Panc1 (cell line): ENCODE results near the gene MAPK7. TPM values are rescaled to one million over a fixed set of nuclear protein-coding genes. Genes with fewer than 3 reads are reported as not detected.

ENCODE experiments used
- ATAC-seq: fragments of 200-7000 bp; cut with Tn5 transposase; 2 replicates; pipeline ENCODE4 v1.9.1; 2020; ENCODE audit warnings: mild to moderate bottlenecking, moderate library complexity
- BruUV-seq: library from RNA; stranded (reverse); fragments of 400-500 nt; replicated peaks from 2 replicates; lab custom pipeline; 2021; lab: Mats Ljungman, UMichigan
- CTCF ChIA-PET: fragments of 300-600 bp; sonication (Branson Sonifier 250); formaldehyde crosslinking; loops from one replicate; lab custom pipeline; 2022; ENCODE audit warnings: antibody characterized with exemption; lab: Charles Lee
- POLR2A ChIA-PET: fragments of 300-600 bp; sonication (Branson Sonifier 250); formaldehyde crosslinking; loops from one replicate; lab custom pipeline; 2022; ENCODE audit warnings: antibody characterized with exemption; lab: Charles Lee
- DNase-seq: peaks from one replicate; pipeline ENCODE4 v3.0.0-alpha.2; 2010; ENCODE audit warnings: low read depth, low spot score
- H3K27ac ChIP-seq: 2 replicates; pipeline ENCODE4 v1.5.1; 2011; ENCODE audit warnings: mild to moderate bottlenecking, low read length, inconsistent platforms
- H3K27me3 ChIP-seq: fragments of 200-500 bp; sonication (Bioruptor generic); 2 replicates; pipeline ENCODE4 v1.6.0; 2014; ENCODE audit warnings: low read length, inconsistent platforms; ENCODE audit not compliant: control insufficient read depth, insufficient read depth
- H3K36me3 ChIP-seq: fragments of 200-500 bp; sonication (Bioruptor generic); 2 replicates; pipeline ENCODE4 v1.5.1; 2014; ENCODE audit warnings: inconsistent platforms, mild to moderate bottlenecking, low read length, moderate library complexity; ENCODE audit not compliant: control insufficient read depth, insufficient read depth
- H3K4me1 ChIP-seq: 2 replicates; pipeline ENCODE4 v1.5.1; 2011; ENCODE audit warnings: inconsistent platforms, mild to moderate bottlenecking, low read length, moderate library complexity; ENCODE audit not compliant: control insufficient read depth, insufficient read depth
- H3K4me3 ChIP-seq, 2 experiments: 2 replicates each; pipeline ENCODE4 v1.5.1; 2011 to 2012; ENCODE audit warnings: low read depth in 2 of 2, low read length in 2 of 2, mild to moderate bottlenecking in 2 of 2, inconsistent platforms in 1 of 2, moderate library complexity in 1 of 2
- H3K9me3 ChIP-seq: fragments of 200-500 bp; sonication (Bioruptor generic); 2 replicates; pipeline ENCODE4 v1.5.1; 2014; ENCODE audit warnings: low read depth, mild to moderate bottlenecking, inconsistent platforms, low read length, moderate library complexity; ENCODE audit not compliant: control insufficient read depth, insufficient read depth
- POLR2AphosphoS5 ChIP-seq: IDR thresholded peaks from 2 replicates; pipeline ENCODE4 v1.6.1; 2012; ENCODE audit warnings: mild to moderate bottlenecking, low read depth, low read length, moderate library complexity
- SIN3A ChIP-seq: IDR thresholded peaks from 2 replicates; pipeline ENCODE4 v1.6.1; 2012; ENCODE audit warnings: low read depth, mild to moderate bottlenecking, low read length, moderate library complexity, borderline replicate concordance; ENCODE audit not compliant: insufficient read depth
- TCF7L2 ChIP-seq: IDR thresholded peaks from 2 replicates; pipeline ENCODE4 v1.6.1; 2011; ENCODE audit warnings: mild to moderate bottlenecking, low read depth, low read length, inconsistent platforms
- in situ Hi-C: cut with HindIII; loops from 2 replicates; pipeline ENCODE4 v1.10.0; 2016; ENCODE audit warnings: low sequenced_read_pairs, low pct_unique_long_range_greater_than_20kb
- intact Hi-C: fragments of 100-400 bp; cut with micrococcal nuclease; formaldehyde crosslinking; loops from one replicate; pipeline ENCODE4 v1.10.0; 2022; ENCODE audit not compliant: unreplicated experiment
- total RNA-seq: library from RNA; stranded (reverse); gene quantifications from one replicate; pipeline ENCODE4 v1.2.1, GENCODE V29; 2021; ENCODE audit not compliant: unreplicated experiment
- TF ChIP-seq, protein P1 (sequence below): fragments of 450-650 bp; IDR thresholded peaks from 2 replicates; pipeline ENCODE4 v1.5.1; 2017; ENCODE audit warnings: mild to moderate bottlenecking
- TF ChIP-seq, protein P2 (sequence below), 2 experiments: IDR thresholded peaks; 2 replicates each; pipeline ENCODE4 v1.6.1; 2011 to 2012; ENCODE audit warnings: low read depth in 2 of 2, control low read depth in 1 of 2, low read length in 1 of 2, mild to moderate bottlenecking in 1 of 2, moderate library complexity in 1 of 2; ENCODE audit not compliant: insufficient read depth in 1 of 2

MAPK7 gene
- total RNA-seq, 1 experiment from 2014 or later = 28.9 TPM

DNA sequence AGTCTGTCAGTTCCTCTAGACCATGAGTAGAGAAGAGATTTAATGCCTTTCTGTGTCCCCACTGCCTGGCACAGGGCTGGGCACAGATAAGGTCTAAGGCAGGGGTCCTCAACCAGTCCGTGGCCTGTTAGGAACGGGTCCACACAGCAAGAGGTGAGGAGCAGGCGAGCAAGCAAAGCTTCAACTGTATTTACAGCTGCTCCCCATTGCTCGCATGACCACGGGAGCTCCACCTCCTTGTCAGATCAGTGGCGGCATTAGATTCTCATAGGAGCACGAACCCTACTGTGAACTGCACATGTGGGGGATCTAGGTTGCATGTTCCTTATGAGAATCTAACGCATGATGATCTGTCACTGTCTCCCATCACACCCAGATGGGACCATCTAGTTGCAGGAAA lies 17.5 kb upstream of the MAPK7 start:
- BruUV-seq = TSS peak; percentile 44
- H3K36me3 ChIP-seq = no peaks in the 10 kb centered on the region; the same call in 1 of the 2 replicates
- no peak overlapping the region for H3K27ac ChIP-seq
- in situ Hi-C loops = no loop called here
- H3K4me1 ChIP-seq = peaks cover 5% of the 10 kb centered on the region
- DNase-seq (no peak), ATAC-seq (no peak)
- ChIA-PET CTCF (no interaction called here), POLR2A (no interaction called here)
- no peaks in the 10 kb centered on the region for H3K9me3 ChIP-seq
- H3K4me3 ChIP-seq = no peak overlapping the region
- H3K27me3 ChIP-seq = no peaks in the 10 kb centered on the region
- intact Hi-C loops = no loop called here
- TF ChIP-seq, protein P1, sequence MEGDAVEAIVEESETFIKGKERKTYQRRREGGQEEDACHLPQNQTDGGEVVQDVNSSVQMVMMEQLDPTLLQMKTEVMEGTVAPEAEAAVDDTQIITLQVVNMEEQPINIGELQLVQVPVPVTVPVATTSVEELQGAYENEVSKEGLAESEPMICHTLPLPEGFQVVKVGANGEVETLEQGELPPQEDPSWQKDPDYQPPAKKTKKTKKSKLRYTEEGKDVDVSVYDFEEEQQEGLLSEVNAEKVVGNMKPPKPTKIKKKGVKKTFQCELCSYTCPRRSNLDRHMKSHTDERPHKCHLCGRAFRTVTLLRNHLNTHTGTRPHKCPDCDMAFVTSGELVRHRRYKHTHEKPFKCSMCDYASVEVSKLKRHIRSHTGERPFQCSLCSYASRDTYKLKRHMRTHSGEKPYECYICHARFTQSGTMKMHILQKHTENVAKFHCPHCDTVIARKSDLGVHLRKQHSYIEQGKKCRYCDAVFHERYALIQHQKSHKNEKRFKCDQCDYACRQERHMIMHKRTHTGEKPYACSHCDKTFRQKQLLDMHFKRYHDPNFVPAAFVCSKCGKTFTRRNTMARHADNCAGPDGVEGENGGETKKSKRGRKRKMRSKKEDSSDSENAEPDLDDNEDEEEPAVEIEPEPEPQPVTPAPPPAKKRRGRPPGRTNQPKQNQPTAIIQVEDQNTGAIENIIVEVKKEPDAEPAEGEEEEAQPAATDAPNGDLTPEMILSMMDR = no peak
- TF ChIP-seq SIN3A (no peak), TCF7L2 (no peak), POLR2AphosphoS5 (no peak)
- TF ChIP-seq, protein P2, sequence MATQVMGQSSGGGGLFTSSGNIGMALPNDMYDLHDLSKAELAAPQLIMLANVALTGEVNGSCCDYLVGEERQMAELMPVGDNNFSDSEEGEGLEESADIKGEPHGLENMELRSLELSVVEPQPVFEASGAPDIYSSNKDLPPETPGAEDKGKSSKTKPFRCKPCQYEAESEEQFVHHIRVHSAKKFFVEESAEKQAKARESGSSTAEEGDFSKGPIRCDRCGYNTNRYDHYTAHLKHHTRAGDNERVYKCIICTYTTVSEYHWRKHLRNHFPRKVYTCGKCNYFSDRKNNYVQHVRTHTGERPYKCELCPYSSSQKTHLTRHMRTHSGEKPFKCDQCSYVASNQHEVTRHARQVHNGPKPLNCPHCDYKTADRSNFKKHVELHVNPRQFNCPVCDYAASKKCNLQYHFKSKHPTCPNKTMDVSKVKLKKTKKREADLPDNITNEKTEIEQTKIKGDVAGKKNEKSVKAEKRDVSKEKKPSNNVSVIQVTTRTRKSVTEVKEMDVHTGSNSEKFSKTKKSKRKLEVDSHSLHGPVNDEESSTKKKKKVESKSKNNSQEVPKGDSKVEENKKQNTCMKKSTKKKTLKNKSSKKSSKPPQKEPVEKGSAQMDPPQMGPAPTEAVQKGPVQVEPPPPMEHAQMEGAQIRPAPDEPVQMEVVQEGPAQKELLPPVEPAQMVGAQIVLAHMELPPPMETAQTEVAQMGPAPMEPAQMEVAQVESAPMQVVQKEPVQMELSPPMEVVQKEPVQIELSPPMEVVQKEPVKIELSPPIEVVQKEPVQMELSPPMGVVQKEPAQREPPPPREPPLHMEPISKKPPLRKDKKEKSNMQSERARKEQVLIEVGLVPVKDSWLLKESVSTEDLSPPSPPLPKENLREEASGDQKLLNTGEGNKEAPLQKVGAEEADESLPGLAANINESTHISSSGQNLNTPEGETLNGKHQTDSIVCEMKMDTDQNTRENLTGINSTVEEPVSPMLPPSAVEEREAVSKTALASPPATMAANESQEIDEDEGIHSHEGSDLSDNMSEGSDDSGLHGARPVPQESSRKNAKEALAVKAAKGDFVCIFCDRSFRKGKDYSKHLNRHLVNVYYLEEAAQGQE (IDR thresholded peaks at IDR 0.05; ENCODE audit: insufficient read depth in 1 of 2, low read depth in 2 of 2, low read length in 1 of 2) = no peak

DNA sequence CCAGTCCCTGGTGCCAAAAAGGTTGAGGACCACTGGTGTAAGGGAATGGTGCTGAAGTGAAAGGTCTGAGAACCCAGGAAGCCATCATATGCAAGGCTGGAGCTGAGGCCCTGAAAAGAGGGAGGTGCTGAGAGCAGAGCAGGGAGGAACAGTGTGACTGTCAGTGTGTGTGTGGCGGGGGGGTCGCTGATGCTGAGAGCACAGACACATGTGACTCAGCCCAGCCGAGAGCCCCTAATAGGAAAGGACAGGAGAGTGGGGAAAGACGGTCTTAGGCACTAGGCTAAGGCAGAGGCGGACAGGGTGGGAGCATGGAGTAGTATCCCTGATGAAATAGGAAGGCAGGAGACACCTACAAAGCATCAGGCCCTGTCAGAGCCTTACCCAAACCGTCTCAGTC lies 17.0 kb upstream of the MAPK7 start:
- Histone ChIP-seq H3K4me1 (peaks cover 5% of the 10 kb centered on the region), H3K27me3 (no peaks in the 10 kb centered on the region), H3K36me3 (no peaks in the 10 kb centered on the region; the same call in 1 of the 2 replicates), H3K27ac (no peak overlapping the region; the same call in 1 of the 2 replicates), H3K4me3 (peak overlapping the region in 1 of 2 experiments; percentile 79; a peak in 2 of 4 replicates), H3K9me3 (no peaks in the 10 kb centered on the region)
- in situ Hi-C loops = no loop called here
- TF ChIP-seq SIN3A (no peak), POLR2AphosphoS5 (no peak), TCF7L2 (no peak)
- TF ChIP-seq, protein P2 (IDR thresholded peaks at IDR 0.05; ENCODE audit: insufficient read depth in 1 of 2, low read depth in 2 of 2, low read length in 1 of 2) = no peak
- TF ChIP-seq, protein P1 = no peak
- DNase-seq = no peak
- ATAC-seq = no peak
- BruUV-seq = no TSS peak
- CTCF ChIA-PET = no interaction called here
- POLR2A ChIA-PET = interaction anchor here (0.8 kb wide), 1 partner anchor 17 kb away, joined by 3 read pairs; the partner anchor contains the start of gene MAPK7
- intact Hi-C loops = no loop called here
